K562 (cell line): Measurements from ENCODE around the gene NTM. TPM values are rescaled to one million over a fixed set of nuclear protein-coding genes. Genes with fewer than 3 reads are reported as not detected.

ENCODE experiments used
- ATAC-seq: fragments of 200-7000 bp; cut with Tn5 transposase; 3 replicates; pipeline ENCODE4 v1.9.1; 2020; ENCODE audit warnings: moderate library complexity
- BruUV-seq: library from RNA; stranded (reverse); fragments of 400-500 nt; replicated peaks from 2 replicates; lab custom pipeline; 2021; lab: Mats Ljungman, UMichigan
- CTCF ChIA-PET: fragments of 300-600 bp; formaldehyde crosslinking; extraction: SDS; loops from one replicate; lab custom pipeline; 2021; ENCODE audit warnings: low intra/inter-chr PET ratio; lab: Yijun Ruan, JAX
- POLR2A ChIA-PET: fragments of 300-600, 350-650 bp; sonication (Branson Sonifier 250); formaldehyde crosslinking; extraction: SDS; loops from one replicate; lab custom pipeline; 2021; ENCODE audit warnings: antibody characterized with exemption, inconsistent platforms; lab: Yijun Ruan, JAX
- DNase-seq, 4 experiments: peaks; one replicate each; pipeline versions ENCODE4 v3.0.0 to v3.0.0-alpha.2; 2011 to 2018; ENCODE audit warnings: low spot score in 3 of 4, mixed read lengths in 3 of 4; ENCODE audit errors: extremely low read depth in 1 of 4
- FAIRE-seq: peaks from 2 replicates; lab custom pipeline; 2011; peaks lifted over from hg19 to GRCh38; lab: Jason Lieb, UNC
- H2AFZ ChIP-seq: 2 replicates; pipeline ENCODE4 v1.6.0; 2011; ENCODE audit warnings: low read depth, low read length, control low read depth, inconsistent platforms
- H3K27ac ChIP-seq: fragments of 200-600 bp; 3 replicates; pipeline ENCODE4 v1.8.0; 2011; ENCODE audit warnings: low read depth, mild to moderate bottlenecking, control low read depth, inconsistent platforms, low read length, moderate library complexity, mixed read lengths; ENCODE audit errors: extremely low read depth
- H3K27me3 ChIP-seq, 2 experiments: fragments of 300-600 bp in 1 of 2; 2 replicates in 1 of 2; 3 replicates in 1 of 2; pipeline versions ENCODE4 v1.6.0 to v1.8.0; 2011; ENCODE audit warnings: inconsistent platforms in 2 of 2, low read length in 2 of 2, mild to moderate bottlenecking in 1 of 2, mixed read lengths in 1 of 2, moderate library complexity in 1 of 2; ENCODE audit not compliant: control insufficient read depth in 2 of 2, insufficient read depth in 2 of 2
- H3K36me3 ChIP-seq: fragments of 300-600 bp; 3 replicates; pipeline ENCODE4 v1.8.0; 2011; ENCODE audit warnings: mild to moderate bottlenecking, low read length, inconsistent platforms; ENCODE audit not compliant: control insufficient read depth, insufficient read depth
- H3K4me1 ChIP-seq, 2 experiments: fragments of 200-600 bp in 1 of 2; replicated peaks in 1 of 2; 2 replicates in 1 of 2; 3 replicates in 1 of 2; pipeline versions ENCODE4 v1.5.1 to v1.8.0; 2011; ENCODE audit warnings: inconsistent platforms in 2 of 2, low read length in 2 of 2, mild to moderate bottlenecking in 1 of 2, mixed read lengths in 1 of 2, moderate library complexity in 1 of 2; ENCODE audit not compliant: control insufficient read depth in 2 of 2, insufficient read depth in 2 of 2
- H3K4me2 ChIP-seq: 2 replicates; pipeline ENCODE4 v1.6.1; 2011; ENCODE audit warnings: low read length, control low read depth, inconsistent platforms, mixed read lengths; ENCODE audit not compliant: insufficient read depth
- H3K4me3 ChIP-seq: fragments of 200-600 bp; sonication (generic), shearing (Covaris generic); 2 replicates; pipeline ENCODE4 v1.5.1; 2016; ENCODE audit warnings: control low read depth, inconsistent platforms
- H3K79me2 ChIP-seq: fragments of 200-600 bp; 3 replicates; pipeline ENCODE4 v1.8.0; 2011; ENCODE audit warnings: low read length, inconsistent platforms; ENCODE audit not compliant: control insufficient read depth, insufficient read depth
- H3K9ac ChIP-seq, 2 experiments: 2 replicates each; pipeline versions ENCODE4 v1.6.0 to v1.6.1; 2011; ENCODE audit warnings: low read depth in 2 of 2, low read length in 2 of 2, control low read depth in 1 of 2, inconsistent platforms in 1 of 2, mild to moderate bottlenecking in 1 of 2, mixed read lengths in 1 of 2; ENCODE audit not compliant: insufficient read depth in 1 of 2
- H3K9me1 ChIP-seq: one replicate; pipeline ENCODE4 v1.6.0; 2011; ENCODE audit warnings: inconsistent platforms, mild to moderate bottlenecking, low read length, moderate library complexity; ENCODE audit not compliant: control insufficient read depth, insufficient read depth
- H3K9me3 ChIP-seq: replicated peaks from 2 replicates; pipeline ENCODE4 v1.5.1; 2011; ENCODE audit warnings: low read depth, low read length, inconsistent platforms; ENCODE audit not compliant: control insufficient read depth, insufficient read depth
- H4K20me1 ChIP-seq: replicated peaks from 2 replicates; pipeline ENCODE4 v1.6.1; 2011; ENCODE audit warnings: low read length, inconsistent platforms, mixed read lengths; ENCODE audit not compliant: control insufficient read depth, insufficient read depth
- C11orf30 ChIP-seq: fragments of 450-650 bp; IDR thresholded peaks from 2 replicates; pipeline ENCODE4 v1.6.1; 2016; ENCODE audit warnings: low read depth, mild to moderate bottlenecking
- CREB1 ChIP-seq, 2 experiments: sonication (generic) in 1 of 2; formaldehyde crosslinking in 1 of 2; IDR thresholded peaks; 2 replicates each; pipeline versions ENCODE4 v1.6.1 to v1.8.0; 2012 to 2022; ENCODE audit warnings: inconsistent platforms in 1 of 2, mild to moderate bottlenecking in 1 of 2, missing genetic modification reagents in 1 of 2, moderate library complexity in 1 of 2
- CREB3L1 ChIP-seq: fragments of 450-650 bp; IDR thresholded peaks from 2 replicates; pipeline ENCODE4 v1.6.1; 2014; ENCODE audit warnings: low read depth, mild to moderate bottlenecking, moderate library complexity, borderline replicate concordance
- FOXJ2 ChIP-seq: fragments of 200-800 bp; sonication (Bioruptor generic); IDR thresholded peaks from 2 replicates; pipeline ENCODE4 v1.6.1; 2016; ENCODE audit warnings: missing genetic modification characterization, missing compliant biosample characterization
- HDAC2 ChIP-seq: fragments of 450-650 bp; IDR thresholded peaks from 2 replicates; pipeline ENCODE4 v1.6.1; 2016; ENCODE audit warnings: mild to moderate bottlenecking
- HMG20B ChIP-seq: fragments of 250-450 bp; sonication (Bioruptor Pico); IDR thresholded peaks from 2 replicates; pipeline ENCODE4 v1.5.0; 2021; ENCODE audit warnings: mild to moderate bottlenecking
- IFI16 ChIP-seq: fragments of 250-450 bp; sonication (Bioruptor Pico); IDR thresholded peaks from 2 replicates; pipeline ENCODE4 v2.1.2; 2022; ENCODE audit warnings: mild to moderate bottlenecking, inconsistent platforms
- LEF1 ChIP-seq: fragments of 450-650 bp; IDR thresholded peaks from 2 replicates; pipeline ENCODE4 v1.6.1; 2016; ENCODE audit warnings: mild to moderate bottlenecking
- NKRF ChIP-seq: fragments of 450-650 bp; IDR thresholded peaks from 2 replicates; pipeline ENCODE4 v1.6.1; 2016; ENCODE audit warnings: borderline replicate concordance
- PHF21A ChIP-seq: fragments of 450-650 bp; IDR thresholded peaks from 2 replicates; pipeline ENCODE4 v1.6.1; 2017; ENCODE audit warnings: low read depth, borderline replicate concordance
- POLR2A ChIP-seq: fragments of 450-650 bp; conservative IDR thresholded peaks from 2 replicates; pipeline ENCODE4 v1.6.1; 2016
- PRMT5 ChIP-seq: sonication (generic); formaldehyde crosslinking; IDR thresholded peaks from 2 replicates; pipeline ENCODE4 v1.5.0; 2020; ENCODE audit warnings: missing genetic modification reagents
- TAL1 ChIP-seq: fragments of 450-650 bp; IDR thresholded peaks from 2 replicates; pipeline ENCODE4 v1.6.1; 2016; ENCODE audit warnings: mild to moderate bottlenecking
- TFAM ChIP-seq: fragments of 250-450 bp; sonication (Bioruptor Pico); conservative IDR thresholded peaks from 2 replicates; pipeline ENCODE4 v1.5.0; 2021; ENCODE audit warnings: mild to moderate bottlenecking, moderate library complexity
- THAP7 ChIP-seq: fragments of 250-450 bp; sonication (Bioruptor Pico); IDR thresholded peaks from 2 replicates; pipeline ENCODE4 v1.5.0; 2021
- TRIM24 ChIP-seq, 2 experiments: fragments of 450-650 bp; IDR thresholded peaks; 2 replicates each; pipeline ENCODE4 v1.6.1; 2016
- ZBTB2 ChIP-seq: fragments of 450-650 bp; IDR thresholded peaks from 2 replicates; pipeline ENCODE4 v1.6.1; 2016; ENCODE audit warnings: antibody characterized with exemption
- ZKSCAN3 ChIP-seq: fragments of 250-450 bp; sonication (Bioruptor Pico); IDR thresholded peaks from 2 replicates; pipeline ENCODE4 v1.4.0; 2020
- WGBS: fragments of 100-300 bp; shearing (Covaris generic); methylation state at CpG from one replicate; pipeline ENCODE4 v1.1.6; 2016; ENCODE audit warnings: low coverage, mixed read lengths; ENCODE audit not compliant: insufficient coverage; ENCODE audit errors: missing lambda C conversion rate; 5-methylcytosine and 5-hydroxymethylcytosine counted together
- in situ Hi-C: fragments of 300-500 bp; cut with MboI; formaldehyde crosslinking; loops from 4 replicates; pipeline ENCODE4 v1.15.0; 2018; ENCODE audit warnings: inconsistent platforms, mixed read lengths
- intact Hi-C: fragments of 100-400 bp; cut with micrococcal nuclease; formaldehyde crosslinking; loops from 2 replicates; pipeline ENCODE4 v1.14.2; 2022
- polyA plus RNA-seq, 8 experiments: library from polyadenylated mRNA; depleted of rRNA in 4 of 8; stranded (reverse) in 5 of 8; unstranded in 3 of 8; fragments of >200 nt; fragmentation: Nextera tagmentation in 2 of 8; fragmentation: Illumina TruSeq in 1 of 8; extraction: Ambion mirVana in 2 of 8; extraction: Trizol in 1 of 8; gene quantifications; 2 replicates each; pipeline versions ENCODE4 v1.2.1 to v1.2.3, GENCODE V29; 2011 to 2014; ENCODE audit warnings: inconsistent platforms in 1 of 8, missing spikeins in 1 of 8
- total RNA-seq, 7 experiments: library from RNA; depleted of rRNA in 6 of 7; stranded (reverse); fragments of >200 nt in 6 of 7; fragmentation: Illumina TruSeq in 2 of 7; extraction: Trizol in 2 of 7; gene quantifications; 2 replicates each; pipeline versions ENCODE4 v1.2.1 to v1.2.3, GENCODE V29; 2011 to 2021; ENCODE audit warnings: low replicate concordance in 1 of 7

Gene NTM
- total and polyA plus RNA-seq, 9 of the 15 experiments (the other 6 are each of a cell fraction or from before 2014, with no cell fraction given): not detected

GRCh38 chr11:131982154-131982553 is 611.7 kb downstream of the NTM start:
- in situ Hi-C loops (no loop called here), intact Hi-C loops (no loop called here)
- Histone ChIP-seq H3K27ac (no peak overlapping the region), H3K9me3 (no peaks in the 10 kb centered on the region), H3K4me1 (no peaks in the 10 kb centered on the region), H3K27me3 (no peaks in the 10 kb centered on the region), H3K4me3 (no peak overlapping the region), H3K4me2 (no peak overlapping the region), H3K79me2 (no peaks in the 10 kb centered on the region), H3K9me1 (no peaks in the 10 kb centered on the region), H4K20me1 (no peaks in the 10 kb centered on the region), H3K9ac (no peak overlapping the region), H3K36me3 (no peaks in the 10 kb centered on the region), H2AFZ (no peak overlapping the region)
- ChIA-PET POLR2A (no interaction called here), CTCF (no interaction called here)
- DNase-seq (no peak), FAIRE-seq (no peak), ATAC-seq (no peak)
- no TSS peak for BruUV-seq
- 0% methylated on average over 3 of the region's 3 CpGs for WGBS
- no peak for TF ChIP-seq HDAC2
- no peak for TF ChIP-seq PRMT5
- no peak for TF ChIP-seq C11orf30
- no peak for TF ChIP-seq FOXJ2
- TF ChIP-seq ZBTB2: no peak
- no peak for TF ChIP-seq HMG20B (CRISPR knock-in tag)
- TF ChIP-seq TAL1: no peak
- TF ChIP-seq CREB1 (IDR thresholded peaks at IDR 0.05): no peak
- TF ChIP-seq CREB1 (CRISPR knock-in tag; IDR thresholded peaks at IDR 0.05): no peak
- TF ChIP-seq PHF21A: no peak
- no peak for TF ChIP-seq TRIM24 (IDR thresholded peaks at IDR 0.05)
- TF ChIP-seq CREB3L1: no peak
- no peak for TF ChIP-seq POLR2A
- no peak for TF ChIP-seq ZKSCAN3 (CRISPR knock-in tag)
- TF ChIP-seq NKRF: no peak
- no peak for TF ChIP-seq LEF1
- no peak for TF ChIP-seq IFI16
- no peak for TF ChIP-seq TFAM (CRISPR knock-in tag)
- TF ChIP-seq THAP7: no peak
